Liver (tissue), 3 donors: ENCODE measurements around the gene GUCY1A2.

Experiments used
- CTCF ChIP-seq: fragments of 150-350 bp; IDR thresholded peaks from 2 replicates; pipeline ENCODE4 v1.5.1; 2017; ENCODE audit warnings: improper control_type of control experiment, low read depth, low read length; ENCODE audit not compliant: missing input control
- NR2F2 ChIP-seq: IDR thresholded peaks from 2 replicates; pipeline ENCODE4 v1.6.1; 2016; ENCODE audit warnings: antibody characterized with exemption
- REST ChIP-seq: IDR thresholded peaks from 2 replicates; pipeline ENCODE4 v1.6.1; 2016; ENCODE audit warnings: antibody characterized with exemption, mild to moderate bottlenecking
- TAF1 ChIP-seq: conservative IDR thresholded peaks from 2 replicates; pipeline ENCODE4 v1.6.1; 2016; ENCODE audit warnings: antibody characterized with exemption, mild to moderate bottlenecking
- donor health status: healthy.
- donor health status: healthy.

- TF ChIP-seq CTCF = no peak
- TF ChIP-seq REST = no peak
- TF ChIP-seq NR2F2 = no peak
- no peak for TF ChIP-seq TAF1
Measured at GRCh38 chr11:107042748-107043147, 24.5 kb upstream of the GUCY1A2 start.
